IMR-90 (cell line): ENCODE measurements around the gene KCNAB2. TPM values are rescaled to one million over a fixed set of nuclear protein-coding genes. Genes with fewer than 3 reads are reported as not detected.

Experiments
- ATAC-seq: fragments of 200-7000 bp; cut with Tn5 transposase; 2 replicates; pipeline ENCODE4 v1.9.1; 2020; ENCODE audit warnings: low read depth, mild to moderate bottlenecking, moderate library complexity
- BruUV-seq: library from RNA; stranded (reverse); fragments of 400-500 nt; replicated peaks from 2 replicates; lab custom pipeline; 2021; lab: Mats Ljungman, UMichigan
- CTCF ChIA-PET: fragments of 300-600 bp; formaldehyde crosslinking; extraction: SDS; loops from one replicate; lab custom pipeline; 2021; ENCODE audit warnings: antibody characterized with exemption; lab: Yijun Ruan, JAX
- POLR2A ChIA-PET: fragments of 300-600 bp; sonication (Branson Sonifier 250); formaldehyde crosslinking; loops from one replicate; lab custom pipeline; 2022; ENCODE audit warnings: antibody characterized with exemption; ENCODE audit not compliant: unreplicated experiment; lab: Charles Lee
- DNase-seq: peaks from one replicate; pipeline ENCODE4 v3.0.0; 2013
- H2AFZ ChIP-seq: replicated peaks from 2 replicates; pipeline ENCODE3; 2013; ENCODE audit warnings: low read length, mild to moderate bottlenecking; ENCODE audit not compliant: poor library complexity
- H2AK5ac ChIP-seq: 2 replicates; pipeline ENCODE4 v1.6.1; 2013; ENCODE audit warnings: low read depth, low read length, inconsistent platforms
- H2AK9ac ChIP-seq: replicated peaks from 2 replicates; pipeline ENCODE3; 2013; ENCODE audit warnings: mild to moderate bottlenecking, low read depth, low read length, moderate library complexity; ENCODE audit not compliant: poor library complexity
- H2BK120ac ChIP-seq: 2 replicates; pipeline ENCODE4 v1.6.1; 2013; ENCODE audit warnings: low read depth, low read length, inconsistent platforms
- H2BK15ac ChIP-seq: 3 replicates; pipeline ENCODE4 v1.6.1; 2013; ENCODE audit warnings: low read depth, low read length, inconsistent platforms
- H2BK20ac ChIP-seq: 2 replicates; pipeline ENCODE4 v1.6.1; 2013; ENCODE audit warnings: low read depth, mild to moderate bottlenecking, inconsistent platforms, low read length, moderate library complexity
- H2BK5ac ChIP-seq: 2 replicates; pipeline ENCODE4 v1.6.1; 2013; ENCODE audit warnings: mild to moderate bottlenecking, low read depth, low read length, inconsistent platforms; ENCODE audit not compliant: poor library complexity, severe bottlenecking
- H3K14ac ChIP-seq: replicated peaks from 2 replicates; pipeline ENCODE4 v1.6.1; 2013; ENCODE audit warnings: low read depth, low read length, inconsistent platforms
- H3K18ac ChIP-seq: 2 replicates; pipeline ENCODE4 v1.6.1; 2013; ENCODE audit warnings: low read depth, low read length, control low read depth
- H3K23ac ChIP-seq: 2 replicates; pipeline ENCODE4 v1.6.1; 2013; ENCODE audit warnings: low read depth, low read length, inconsistent platforms
- H3K27ac ChIP-seq: 2 replicates; pipeline ENCODE4 v1.5.1; 2013; ENCODE audit warnings: mild to moderate bottlenecking, control low read depth, low read length; ENCODE audit not compliant: insufficient read depth
- H3K27me3 ChIP-seq: 2 replicates; pipeline ENCODE4 v1.6.1; 2013; ENCODE audit warnings: low read length; ENCODE audit not compliant: control insufficient read depth, insufficient read depth
- H3K36me3 ChIP-seq: 2 replicates; pipeline ENCODE4 v1.6.1; 2013; ENCODE audit warnings: low read length, mixed read lengths; ENCODE audit not compliant: control insufficient read depth, insufficient read depth
- H3K4ac ChIP-seq: 2 replicates; pipeline ENCODE4 v1.6.1; 2013; ENCODE audit warnings: low read depth, low read length, inconsistent platforms
- H3K4me1 ChIP-seq: 2 replicates; pipeline ENCODE4 v1.6.1; 2013; ENCODE audit warnings: low read length, mixed read lengths; ENCODE audit not compliant: control insufficient read depth, insufficient read depth
- H3K4me2 ChIP-seq: 2 replicates; pipeline ENCODE4 v1.6.1; 2013; ENCODE audit warnings: low read depth, mild to moderate bottlenecking, control low read depth, low read length, moderate library complexity
- H3K4me3 ChIP-seq: 2 replicates; pipeline ENCODE4 v1.5.1; 2013; ENCODE audit warnings: low read depth, mild to moderate bottlenecking, control low read depth, low read length, moderate library complexity; ENCODE audit not compliant: insufficient read depth
- H3K56ac ChIP-seq: 2 replicates; pipeline ENCODE4 v1.6.1; 2013; ENCODE audit warnings: low read length, inconsistent platforms; ENCODE audit not compliant: insufficient read depth; ENCODE audit errors: extremely low read depth
- H3K79me1 ChIP-seq, 2 experiments: 2 replicates each; pipeline ENCODE4 v1.6.1; 2013; ENCODE audit warnings: low read length in 2 of 2, inconsistent platforms in 1 of 2, low read depth in 1 of 2
- H3K9ac ChIP-seq: 2 replicates; pipeline ENCODE4 v1.6.1; 2013; ENCODE audit warnings: low read depth, low read length, control low read depth
- H3K9me1 ChIP-seq: 2 replicates; pipeline ENCODE4 v1.6.1; 2013; ENCODE audit warnings: low read length, inconsistent platforms; ENCODE audit not compliant: insufficient read depth
- H3K9me3 ChIP-seq: 2 replicates; pipeline ENCODE4 v1.6.1; 2013; ENCODE audit warnings: low read length; ENCODE audit not compliant: control insufficient read depth, insufficient read depth
- H4K20me1 ChIP-seq: 2 replicates; pipeline ENCODE4 v1.6.1; 2013; ENCODE audit warnings: low read length, inconsistent platforms; ENCODE audit not compliant: insufficient read depth
- H4K5ac ChIP-seq: 2 replicates; pipeline ENCODE4 v1.6.1; 2013; ENCODE audit warnings: mild to moderate bottlenecking, low read depth, low read length, control low read depth
- H4K8ac ChIP-seq, 2 experiments: 2 replicates each; pipeline ENCODE4 v1.6.1; 2013; ENCODE audit warnings: low read depth in 2 of 2, low read length in 2 of 2, control low read depth in 1 of 2, inconsistent platforms in 1 of 2
- H4K91ac ChIP-seq: 2 replicates; pipeline ENCODE4 v1.6.1; 2013; ENCODE audit warnings: low read depth, low read length, inconsistent platforms; ENCODE audit not compliant: insufficient read depth
- BHLHE40 ChIP-seq: fragments of 150-350 bp; IDR thresholded peaks from 2 replicates; pipeline ENCODE4 v1.6.1; 2016; ENCODE audit warnings: mild to moderate bottlenecking, low read depth, low read length
- CEBPB ChIP-seq: IDR thresholded peaks from 2 replicates; pipeline ENCODE4 v1.6.1; 2012; ENCODE audit warnings: low read depth, low read length, improper control_type of control experiment
- CHD1 ChIP-seq: IDR thresholded peaks from 2 replicates; pipeline ENCODE4 v1.6.1; 2012; ENCODE audit warnings: low read depth, low read length, improper control_type of control experiment
- FOS ChIP-seq: fragments of 150-350 bp; IDR thresholded peaks from 2 replicates; pipeline ENCODE4 v1.6.1; 2016; ENCODE audit warnings: low read depth, low read length
- MAFK ChIP-seq: IDR thresholded peaks from 2 replicates; pipeline ENCODE4 v1.6.1; 2012; ENCODE audit warnings: low read depth, low read length, improper control_type of control experiment
- MAZ ChIP-seq: IDR thresholded peaks from 2 replicates; pipeline ENCODE4 v1.6.1; 2012; ENCODE audit warnings: low read depth, mild to moderate bottlenecking, low read length, improper control_type of control experiment, moderate library complexity, borderline replicate concordance
- MXI1 ChIP-seq: IDR thresholded peaks from 2 replicates; pipeline ENCODE4 v1.6.1; 2012; ENCODE audit warnings: low read depth, mild to moderate bottlenecking, low read length, moderate library complexity, borderline replicate concordance
- NFE2L2 ChIP-seq: fragments of 150-350 bp; IDR thresholded peaks from 2 replicates; pipeline ENCODE4 v1.6.1; 2016; ENCODE audit warnings: low read depth, mild to moderate bottlenecking, low read length
- POLR2A ChIP-seq: IDR thresholded peaks from 2 replicates; pipeline ENCODE4 v1.6.1; 2012; ENCODE audit warnings: mild to moderate bottlenecking, low read depth, low read length
- RAD21 ChIP-seq: IDR thresholded peaks from 2 replicates; pipeline ENCODE4 v1.6.1; 2012; ENCODE audit warnings: low read length, improper control_type of control experiment
- RCOR1 ChIP-seq: IDR thresholded peaks from 2 replicates; pipeline ENCODE4 v1.6.1; 2012; ENCODE audit warnings: mild to moderate bottlenecking, low read length, improper control_type of control experiment; ENCODE audit not compliant: insufficient replicate concordance
- RFX5 ChIP-seq: IDR thresholded peaks from 2 replicates; pipeline ENCODE4 v1.8.0; 2012; ENCODE audit warnings: low read depth, mild to moderate bottlenecking, low read length, moderate library complexity
- SMC3 ChIP-seq: fragments of 150-350 bp; IDR thresholded peaks from 2 replicates; pipeline ENCODE4 v1.6.1; 2016; ENCODE audit warnings: low read depth, mild to moderate bottlenecking, antibody characterized with exemption, low read length, moderate library complexity
- WGBS, 2 experiments: methylation state at CpG; one replicate each; pipeline versions ENCODE4 v1.1.5 to v1.1.7; 2013; ENCODE audit warnings: missing lambda C conversion rate in 2 of 2; ENCODE audit not compliant: insufficient read length in 1 of 2; ENCODE audit errors: extremely low coverage in 2 of 2; 5-methylcytosine and 5-hydroxymethylcytosine counted together
- dilution Hi-C: fragments of 300-500 bp; cut with HindIII; formaldehyde crosslinking; loops from one replicate; pipeline ENCODE4 v1.14.3; 2018; ENCODE audit warnings: low sequenced_read_pairs; ENCODE audit not compliant: unreplicated experiment
- in situ Hi-C: fragments of 300-500 bp; cut with MboI; formaldehyde crosslinking; loops from 3 replicates; pipeline ENCODE4 v1.14.3; 2019; ENCODE audit warnings: low sequenced_read_pairs, inconsistent platforms, mixed read lengths
- intact Hi-C: fragments of 100-400 bp; cut with micrococcal nuclease; formaldehyde crosslinking; loops from 2 replicates; pipeline ENCODE4 v1.10.0; 2022
- polyA plus RNA-seq, 3 experiments: library from polyadenylated mRNA; depleted of rRNA; stranded (reverse); fragments of >200 nt; gene quantifications; 2 replicates each; pipeline ENCODE4 v1.2.3, GENCODE V29; 2012; ENCODE audit warnings: low replicate concordance in 1 of 3
- total RNA-seq: library from RNA; depleted of rRNA; stranded (reverse); fragments of >200 nt; gene quantifications from 2 replicates; pipeline ENCODE4 v1.2.3, GENCODE V29; 2012
- TF ChIP-seq, protein P1 (sequence below): fragments of 150-350 bp; IDR thresholded peaks from 2 replicates; pipeline ENCODE4 v1.6.1; 2016; ENCODE audit warnings: low read depth, mild to moderate bottlenecking, low read length, moderate library complexity, borderline replicate concordance
- TF ChIP-seq, protein P2 (sequence below): fragments of 150-350 bp; IDR thresholded peaks from 2 replicates; pipeline ENCODE4 v1.6.1; 2017; ENCODE audit warnings: mild to moderate bottlenecking, antibody characterized with exemption, low read length, low read depth

KCNAB2 gene
- total and polyA plus RNA-seq, 2 of the 4 experiments (the other 2 are of a cell fraction), result 1.3 to 4.2 TPM

DNA sequence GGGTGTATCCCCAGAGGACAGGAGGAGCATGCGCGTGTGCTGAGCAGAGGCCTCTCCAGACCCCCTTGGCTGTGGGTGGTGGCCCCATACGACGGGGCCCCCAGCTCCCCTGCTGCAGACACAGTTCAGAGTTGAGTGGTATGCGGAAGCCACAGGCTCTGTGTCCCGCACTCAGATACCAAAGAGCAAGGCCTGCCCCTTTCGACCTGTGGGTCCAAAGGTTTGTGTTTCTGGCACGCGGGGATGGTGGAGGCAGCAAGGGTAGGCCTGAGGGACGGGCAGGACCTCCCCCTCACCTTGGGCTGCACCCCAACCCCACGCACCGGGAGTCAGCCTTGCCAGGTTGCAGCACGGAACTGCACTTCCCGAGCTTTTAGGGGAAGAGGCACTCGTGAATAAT, at the start of gene KCNAB2 (continued):
- TF ChIP-seq MXI1, result no peak

- no peak for TF ChIP-seq BHLHE40
- no peak for TF ChIP-seq FOS
- no peak for TF ChIP-seq MXI1
- TF ChIP-seq SMC3, result no peak
- TF ChIP-seq MAZ, result no peak
- no peak for TF ChIP-seq POLR2A
- TF ChIP-seq, protein P1, sequence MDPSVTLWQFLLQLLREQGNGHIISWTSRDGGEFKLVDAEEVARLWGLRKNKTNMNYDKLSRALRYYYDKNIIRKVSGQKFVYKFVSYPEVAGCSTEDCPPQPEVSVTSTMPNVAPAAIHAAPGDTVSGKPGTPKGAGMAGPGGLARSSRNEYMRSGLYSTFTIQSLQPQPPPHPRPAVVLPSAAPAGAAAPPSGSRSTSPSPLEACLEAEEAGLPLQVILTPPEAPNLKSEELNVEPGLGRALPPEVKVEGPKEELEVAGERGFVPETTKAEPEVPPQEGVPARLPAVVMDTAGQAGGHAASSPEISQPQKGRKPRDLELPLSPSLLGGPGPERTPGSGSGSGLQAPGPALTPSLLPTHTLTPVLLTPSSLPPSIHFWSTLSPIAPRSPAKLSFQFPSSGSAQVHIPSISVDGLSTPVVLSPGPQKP, result no peak
- TF ChIP-seq RCOR1, result no peak
- TF ChIP-seq CHD1, result no peak
- no peak for TF ChIP-seq RAD21
- TF ChIP-seq, protein P2, sequence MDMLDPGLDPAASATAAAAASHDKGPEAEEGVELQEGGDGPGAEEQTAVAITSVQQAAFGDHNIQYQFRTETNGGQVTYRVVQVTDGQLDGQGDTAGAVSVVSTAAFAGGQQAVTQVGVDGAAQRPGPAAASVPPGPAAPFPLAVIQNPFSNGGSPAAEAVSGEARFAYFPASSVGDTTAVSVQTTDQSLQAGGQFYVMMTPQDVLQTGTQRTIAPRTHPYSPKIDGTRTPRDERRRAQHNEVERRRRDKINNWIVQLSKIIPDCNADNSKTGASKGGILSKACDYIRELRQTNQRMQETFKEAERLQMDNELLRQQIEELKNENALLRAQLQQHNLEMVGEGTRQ, result no peak
- no peak for TF ChIP-seq CEBPB
- TF ChIP-seq MAFK, result no peak
- no peak for TF ChIP-seq NFE2L2
- no peak for TF ChIP-seq RFX5
- H2BK5ac ChIP-seq, result no peak overlapping the region
- H3K4me1 ChIP-seq, result peaks cover 6% of the 10 kb centered on the region
- ChIA-PET CTCF (no interaction called here), POLR2A (no interaction called here)
- in situ Hi-C loops (no loop called here), dilution Hi-C loops (no loop called here), intact Hi-C loops (no loop called here)
- H4K91ac ChIP-seq, result no peak overlapping the region
- no peak overlapping the region for H3K4me3 ChIP-seq
- H3K56ac ChIP-seq, result no peak overlapping the region
- H2BK20ac ChIP-seq, result no peak overlapping the region
- no peak overlapping the region for H2AK5ac ChIP-seq
- H2AK9ac ChIP-seq, result no peak overlapping the region
- H3K4ac ChIP-seq, result no peak overlapping the region
- H2BK15ac ChIP-seq, result no peak overlapping the region
- ATAC-seq (no peak), DNase-seq (no peak)
- no peak overlapping the region for H3K27ac ChIP-seq
- no peak overlapping the region for H4K8ac ChIP-seq
- no peaks in the 10 kb centered on the region for H3K9me3 ChIP-seq
- BruUV-seq, result no TSS peak
- no peak overlapping the region for H3K14ac ChIP-seq
- no peaks in the 10 kb centered on the region for H3K9me1 ChIP-seq
- no peaks in the 10 kb centered on the region for H3K36me3 ChIP-seq
- no peak overlapping the region for H3K23ac ChIP-seq
- no peak overlapping the region for H3K4me2 ChIP-seq
- H3K18ac ChIP-seq, result no peak overlapping the region
- WGBS, 2 experiments, result 87% methylated on average over 6 of the region's 16 CpGs; no CpG with 5 or more reads in 1 of the 2 experiments
- peaks cover 3 to 4% of the 10 kb centered on the region in 2 experiments; a peak in 1 of 4 replicates for H3K79me1 ChIP-seq
- H3K9ac ChIP-seq, result no peak overlapping the region
- H4K20me1 ChIP-seq, result no peaks in the 10 kb centered on the region; the same call in 1 of the 2 replicates
- no peak overlapping the region for H2BK120ac ChIP-seq
- H2AFZ ChIP-seq, result no peak overlapping the region
- no peaks in the 10 kb centered on the region; the same call in 1 of the 2 replicates for H3K27me3 ChIP-seq
- H4K5ac ChIP-seq, result no peak overlapping the region
Measured at GRCh38 chr1:5996641-5997270, 48.9 kb upstream of the KCNAB2 start.
